ENCODE measurements around the gene RENBP.

The RENBP gene

GRCh38 chrX:153920546-153920945 lies 23.9 kb downstream of the RENBP start:
- Histone ChIP-seq H3K9me3 (ENCODE audit: control insufficient read depth, low read length) (no peaks in the 10 kb centered on the region), H3K27ac (ENCODE audit: insufficient read depth, low read depth, low read length, poor library complexity, severe bottlenecking) (no peak overlapping the region), H3K4me3 (ENCODE audit: insufficient read depth, low read depth, low read length) (no peak overlapping the region), H3K36me3 (ENCODE audit: control insufficient read depth, insufficient read depth, low read length) (no peaks in the 10 kb centered on the region), H3K27me3 (ENCODE audit: control insufficient read depth, insufficient read depth, low read length, poor library complexity, severe bottlenecking) (peaks cover 4% of the 10 kb centered on the region), H3K4me1 (ENCODE audit: control insufficient read depth, insufficient read depth, low read length) (no peaks in the 10 kb centered on the region)
- WGBS, 2 experiments: 95 to 98% methylated on average over 14 of the region's 14 CpGs

DNA sequence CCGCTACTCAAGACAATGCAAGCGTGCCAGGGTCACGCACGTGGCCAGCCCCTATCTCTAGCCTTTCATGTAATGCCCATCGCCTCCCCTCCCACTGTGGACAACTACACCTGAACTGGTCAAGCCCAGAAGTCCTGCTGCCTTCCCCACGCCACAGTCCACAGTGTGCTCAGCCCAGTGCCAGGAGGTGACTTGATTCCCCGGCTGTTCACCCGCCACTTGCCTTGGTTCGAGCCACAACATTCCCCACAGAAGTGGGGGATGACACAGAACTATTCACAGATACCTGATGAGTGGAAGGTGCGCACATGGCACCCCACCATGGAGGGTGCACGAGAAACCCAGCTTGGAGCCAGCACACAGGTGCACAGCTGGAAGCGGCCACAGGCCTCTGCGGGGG lies 25.2 kb downstream of the RENBP start:
- Histone ChIP-seq H3K27me3 (ENCODE audit: control insufficient read depth, insufficient read depth, low read length, poor library complexity, severe bottlenecking) (no peaks in the 10 kb centered on the region), H3K4me3 (ENCODE audit: insufficient read depth, low read depth, low read length) (no peak overlapping the region), H3K9me3 (ENCODE audit: control insufficient read depth, low read length) (no peaks in the 10 kb centered on the region), H3K36me3 (ENCODE audit: control insufficient read depth, insufficient read depth, low read length) (no peaks in the 10 kb centered on the region), H3K27ac (ENCODE audit: insufficient read depth, low read depth, low read length, poor library complexity, severe bottlenecking) (no peak overlapping the region), H3K4me1 (ENCODE audit: control insufficient read depth, insufficient read depth, low read length) (no peaks in the 10 kb centered on the region)
- WGBS, 2 experiments: 97 to 98% methylated on average over 13 of the region's 13 CpGs

DNA sequence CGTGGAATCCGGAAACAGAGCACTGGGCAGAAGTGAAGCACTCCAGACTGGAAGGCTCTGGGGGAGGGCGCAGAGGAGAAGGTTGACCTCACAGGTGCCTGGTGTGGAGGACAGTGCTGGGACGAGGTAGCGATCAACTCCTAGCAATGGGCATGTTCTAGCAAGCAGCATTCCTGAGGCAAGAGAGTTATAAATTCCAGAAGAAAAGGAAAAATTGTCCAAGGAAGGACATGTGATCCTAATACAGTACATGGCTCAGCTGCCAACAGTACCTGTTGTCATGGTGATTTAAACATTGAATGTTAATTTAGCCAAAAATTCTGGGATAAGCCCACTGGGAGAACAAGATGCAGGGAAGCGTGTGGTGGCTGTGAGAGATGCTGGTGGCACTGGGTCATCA lies 26.6 kb downstream of the RENBP start:
- H3K4me1 ChIP-seq (ENCODE audit: control insufficient read depth, insufficient read depth, low read length): no peaks in the 10 kb centered on the region
- WGBS, 2 experiments: 94 to 96% methylated on average over 6 of the region's 6 CpGs
- H3K36me3 ChIP-seq (ENCODE audit: control insufficient read depth, insufficient read depth, low read length): no peaks in the 10 kb centered on the region
- H3K27ac ChIP-seq (ENCODE audit: insufficient read depth, low read depth, low read length, poor library complexity, severe bottlenecking): no peak overlapping the region
- no peaks in the 10 kb centered on the region for H3K9me3 ChIP-seq (ENCODE audit: control insufficient read depth, low read length)
- no peak overlapping the region for H3K4me3 ChIP-seq (ENCODE audit: insufficient read depth, low read depth, low read length)
- no peaks in the 10 kb centered on the region for H3K27me3 ChIP-seq (ENCODE audit: control insufficient read depth, insufficient read depth, low read length, poor library complexity, severe bottlenecking)

DNA sequence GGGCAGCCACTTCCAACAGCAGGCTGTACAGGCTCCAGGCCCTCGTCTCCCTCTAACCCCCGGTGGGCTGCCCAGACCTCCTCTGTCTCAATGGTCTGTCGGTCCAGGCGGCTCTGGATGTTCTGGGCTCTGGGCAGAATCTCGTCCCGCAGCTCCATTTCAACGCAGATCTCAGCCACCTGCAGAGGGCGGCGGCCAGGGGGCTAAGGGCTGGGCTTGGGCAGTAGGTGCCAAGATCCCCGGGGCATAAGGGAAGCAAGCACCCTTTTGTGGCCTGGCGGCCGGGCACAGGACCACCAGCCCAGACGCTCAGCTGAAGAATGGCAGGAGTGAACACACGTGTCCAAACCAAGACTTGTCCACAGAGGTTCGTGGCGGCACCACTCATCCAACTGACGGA lies 30.7 kb downstream of the RENBP start:
- no peaks in the 10 kb centered on the region for H3K36me3 ChIP-seq (ENCODE audit: control insufficient read depth, insufficient read depth, low read length)
- no peaks in the 10 kb centered on the region for H3K9me3 ChIP-seq (ENCODE audit: control insufficient read depth, low read length)
- no peaks in the 10 kb centered on the region for H3K27me3 ChIP-seq (ENCODE audit: control insufficient read depth, insufficient read depth, low read length, poor library complexity, severe bottlenecking)
- H3K4me3 ChIP-seq (ENCODE audit: insufficient read depth, low read depth, low read length): no peak overlapping the region
- no peaks in the 10 kb centered on the region for H3K4me1 ChIP-seq (ENCODE audit: control insufficient read depth, insufficient read depth, low read length)
- H3K27ac ChIP-seq (ENCODE audit: insufficient read depth, low read depth, low read length, poor library complexity, severe bottlenecking): no peak overlapping the region
- 92 to 94% methylated on average over 17 of the region's 17 CpGs for WGBS, 2 experiments

GRCh38 chrX:153913211-153913610 lies 31.2 kb downstream of the RENBP start:
- H3K9me3 ChIP-seq (ENCODE audit: control insufficient read depth, low read length): no peaks in the 10 kb centered on the region
- no peak overlapping the region for H3K4me3 ChIP-seq (ENCODE audit: insufficient read depth, low read depth, low read length)
- H3K4me1 ChIP-seq (ENCODE audit: control insufficient read depth, insufficient read depth, low read length): no peaks in the 10 kb centered on the region
- no peaks in the 10 kb centered on the region for H3K36me3 ChIP-seq (ENCODE audit: control insufficient read depth, insufficient read depth, low read length)
- no peaks in the 10 kb centered on the region for H3K27me3 ChIP-seq (ENCODE audit: control insufficient read depth, insufficient read depth, low read length, poor library complexity, severe bottlenecking)
- no peak overlapping the region for H3K27ac ChIP-seq (ENCODE audit: insufficient read depth, low read depth, low read length, poor library complexity, severe bottlenecking)
- 73 to 76% methylated on average over 15 to 16 of the region's 17 CpGs for WGBS, 2 experiments

- H3K4me1 ChIP-seq (ENCODE audit: control insufficient read depth, insufficient read depth, low read length): no peaks in the 10 kb centered on the region
- no peaks in the 10 kb centered on the region for H3K27me3 ChIP-seq (ENCODE audit: control insufficient read depth, insufficient read depth, low read length, poor library complexity, severe bottlenecking)
- H3K36me3 ChIP-seq (ENCODE audit: control insufficient read depth, insufficient read depth, low read length): no peaks in the 10 kb centered on the region
- no peaks in the 10 kb centered on the region for H3K9me3 ChIP-seq (ENCODE audit: control insufficient read depth, low read length)
- H3K27ac ChIP-seq (ENCODE audit: insufficient read depth, low read depth, low read length, poor library complexity, severe bottlenecking): no peak overlapping the region
- 87 to 92% methylated on average over 5 to 6 of the region's 6 CpGs for WGBS, 2 experiments
- no peak overlapping the region for H3K4me3 ChIP-seq (ENCODE audit: insufficient read depth, low read depth, low read length)
These were observed 32.6 kb downstream of the RENBP start for GRCh38 chrX:153911798-153912197.

DNA sequence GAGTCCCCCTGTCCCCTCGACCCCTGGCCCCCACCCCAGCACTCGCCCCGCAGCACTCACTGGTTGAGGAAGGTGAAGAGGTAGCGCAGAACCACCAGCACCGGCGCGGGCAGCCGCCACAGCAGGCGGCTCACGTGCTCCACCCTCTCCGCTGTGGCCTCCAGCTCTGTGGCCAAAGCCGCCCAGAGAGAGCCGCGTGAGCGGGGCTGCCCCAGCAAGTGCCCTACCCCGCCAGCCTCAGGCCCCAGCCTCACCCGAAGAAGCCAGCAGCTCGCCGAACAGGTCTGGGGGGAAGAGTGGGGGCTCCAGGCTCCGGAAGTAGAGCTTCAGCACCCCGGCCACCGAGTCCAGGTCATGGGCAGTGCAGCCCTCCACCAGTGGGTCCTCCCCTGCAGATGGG lies 34.0 kb downstream of the RENBP start:
- Histone ChIP-seq H3K4me3 (ENCODE audit: insufficient read depth, low read depth, low read length) (no peak overlapping the region), H3K9me3 (ENCODE audit: control insufficient read depth, low read length) (no peaks in the 10 kb centered on the region), H3K36me3 (ENCODE audit: control insufficient read depth, insufficient read depth, low read length) (no peaks in the 10 kb centered on the region), H3K27me3 (ENCODE audit: control insufficient read depth, insufficient read depth, low read length, poor library complexity, severe bottlenecking) (no peaks in the 10 kb centered on the region), H3K4me1 (ENCODE audit: control insufficient read depth, insufficient read depth, low read length) (no peaks in the 10 kb centered on the region), H3K27ac (ENCODE audit: insufficient read depth, low read depth, low read length, poor library complexity, severe bottlenecking) (no peak overlapping the region)
- WGBS, 2 experiments: 95 to 98% methylated on average over 21 to 22 of the region's 22 CpGs

DNA sequence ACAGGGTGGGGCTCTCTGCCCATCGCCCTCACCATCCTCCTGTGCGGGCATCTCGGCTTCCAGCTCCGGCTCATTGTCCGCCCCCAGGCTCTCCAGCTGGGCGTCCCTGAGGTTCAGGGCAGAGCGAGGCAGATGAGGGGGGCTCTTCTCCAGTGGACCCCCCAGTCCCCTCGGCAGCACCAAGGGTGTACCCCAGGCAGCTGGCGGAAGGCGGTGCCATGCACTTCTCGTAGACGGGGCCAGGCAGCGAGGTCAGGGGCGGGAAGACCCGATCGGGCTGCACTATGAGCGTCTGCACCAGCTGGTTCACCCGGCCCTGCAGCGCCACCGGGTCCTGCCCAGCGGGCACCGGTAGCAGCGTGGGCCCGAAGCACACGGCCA lies 34.5 kb downstream of the RENBP start:
- no peaks in the 10 kb centered on the region for H3K4me1 ChIP-seq (ENCODE audit: control insufficient read depth, insufficient read depth, low read length)
- H3K9me3 ChIP-seq (ENCODE audit: control insufficient read depth, low read length): no peaks in the 10 kb centered on the region
- no peak overlapping the region for H3K4me3 ChIP-seq (ENCODE audit: insufficient read depth, low read depth, low read length)
- WGBS, 2 experiments: 96% methylated on average over 25 of the region's 25 CpGs
- H3K27ac ChIP-seq (ENCODE audit: insufficient read depth, low read depth, low read length, poor library complexity, severe bottlenecking): no peak overlapping the region
- no peaks in the 10 kb centered on the region for H3K36me3 ChIP-seq (ENCODE audit: control insufficient read depth, insufficient read depth, low read length)
- no peaks in the 10 kb centered on the region for H3K27me3 ChIP-seq (ENCODE audit: control insufficient read depth, insufficient read depth, low read length, poor library complexity, severe bottlenecking)

- H3K4me1 ChIP-seq (ENCODE audit: control insufficient read depth, insufficient read depth, low read length): no peaks in the 10 kb centered on the region
- H3K4me3 ChIP-seq (ENCODE audit: insufficient read depth, low read depth, low read length): no peak overlapping the region
- 76 to 78% methylated on average over 35 to 37 of the region's 37 CpGs for WGBS, 2 experiments
- no peaks in the 10 kb centered on the region for H3K36me3 ChIP-seq (ENCODE audit: control insufficient read depth, insufficient read depth, low read length)
- H3K27ac ChIP-seq (ENCODE audit: insufficient read depth, low read depth, low read length, poor library complexity, severe bottlenecking): no peak overlapping the region
- H3K27me3 ChIP-seq (ENCODE audit: control insufficient read depth, insufficient read depth, low read length, poor library complexity, severe bottlenecking): no peaks in the 10 kb centered on the region
- H3K9me3 ChIP-seq (ENCODE audit: control insufficient read depth, low read length): no peaks in the 10 kb centered on the region
These were observed 35.1 kb downstream of the RENBP start for GRCh38 chrX:153909024-153909979.

- no peaks in the 10 kb centered on the region for H3K4me1 ChIP-seq (ENCODE audit: control insufficient read depth, insufficient read depth, low read length)
- H3K27me3 ChIP-seq (ENCODE audit: control insufficient read depth, insufficient read depth, low read length, poor library complexity, severe bottlenecking): no peaks in the 10 kb centered on the region
- H3K27ac ChIP-seq (ENCODE audit: insufficient read depth, low read depth, low read length, poor library complexity, severe bottlenecking): no peak overlapping the region
- no peak overlapping the region for H3K4me3 ChIP-seq (ENCODE audit: insufficient read depth, low read depth, low read length)
- 94% methylated on average over 23 of the region's 23 CpGs for WGBS, 2 experiments
- no peaks in the 10 kb centered on the region for H3K36me3 ChIP-seq (ENCODE audit: control insufficient read depth, insufficient read depth, low read length)
- no peaks in the 10 kb centered on the region for H3K9me3 ChIP-seq (ENCODE audit: control insufficient read depth, low read length)
These were observed 36.1 kb downstream of the RENBP start for GRCh38 chrX:153908219-153908860.

Data from ectodermal cell (in vitro differentiated cells).